GM15510 (cell line): ENCODE measurements around the gene CBX4.

ENCODE experiments used
- POLR2A ChIP-seq: IDR thresholded peaks from 3 replicates; pipeline ENCODE4 v1.6.1; 2011; ENCODE audit warnings: borderline replicate concordance; ENCODE audit not compliant: insufficient read length; ENCODE audit errors: extremely low read depth

The CBX4 gene

DNA sequence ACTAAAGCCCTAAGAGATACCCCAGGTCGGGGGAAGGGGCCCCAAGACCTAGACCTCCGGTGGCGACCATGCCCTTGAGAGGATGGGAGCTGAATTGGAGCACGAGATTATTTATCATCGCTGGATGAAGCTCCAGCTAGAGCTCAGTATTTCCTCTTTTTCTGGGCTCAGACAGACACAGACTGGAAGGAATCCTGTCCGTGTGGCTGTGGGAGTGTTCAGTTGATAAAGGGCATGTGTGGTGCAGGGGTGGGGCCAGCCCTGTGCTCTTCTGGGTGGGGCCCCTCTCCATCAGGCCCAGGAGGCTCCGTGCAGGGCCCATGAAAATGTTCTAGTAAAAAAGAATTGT is 6.3 kb upstream of the CBX4 start:
- TF ChIP-seq POLR2A: no peak

DNA sequence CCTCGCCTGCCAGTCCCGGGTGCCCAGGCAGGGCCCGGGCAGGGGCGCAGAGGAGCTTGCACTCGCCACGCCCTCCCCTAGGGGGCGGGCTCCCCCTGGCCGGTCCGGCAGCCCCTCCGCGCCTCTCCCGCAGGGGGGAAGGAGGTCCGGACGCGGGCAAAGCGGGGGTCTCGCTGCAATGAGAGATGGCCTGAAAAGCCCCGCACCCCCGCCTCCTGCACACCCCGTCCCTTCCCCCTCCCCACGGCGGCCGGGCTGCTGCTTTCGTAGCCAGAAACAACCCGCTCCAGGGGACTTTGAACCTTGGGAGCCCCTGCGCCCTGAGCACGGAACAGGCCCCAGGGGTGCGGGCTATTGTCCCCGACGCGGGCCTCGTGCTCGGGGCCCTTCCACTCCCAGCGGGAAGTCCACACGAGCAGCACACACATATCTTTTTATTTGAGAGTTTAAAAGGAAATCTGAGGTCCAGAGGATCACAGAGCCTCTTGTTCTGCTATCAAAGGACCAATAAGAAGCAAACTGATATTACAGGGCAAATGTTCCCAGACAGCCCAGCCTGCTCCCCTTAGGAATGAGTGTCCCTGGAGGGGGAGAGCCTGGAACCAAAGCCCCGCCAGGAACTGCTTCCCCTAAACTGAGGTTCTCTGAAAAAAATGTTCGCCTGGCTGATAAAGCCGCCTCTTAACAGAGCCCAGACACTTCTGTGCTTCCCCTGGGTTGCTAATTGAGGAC is 5.8 kb upstream of the CBX4 start:
- TF ChIP-seq POLR2A: no peak

DNA sequence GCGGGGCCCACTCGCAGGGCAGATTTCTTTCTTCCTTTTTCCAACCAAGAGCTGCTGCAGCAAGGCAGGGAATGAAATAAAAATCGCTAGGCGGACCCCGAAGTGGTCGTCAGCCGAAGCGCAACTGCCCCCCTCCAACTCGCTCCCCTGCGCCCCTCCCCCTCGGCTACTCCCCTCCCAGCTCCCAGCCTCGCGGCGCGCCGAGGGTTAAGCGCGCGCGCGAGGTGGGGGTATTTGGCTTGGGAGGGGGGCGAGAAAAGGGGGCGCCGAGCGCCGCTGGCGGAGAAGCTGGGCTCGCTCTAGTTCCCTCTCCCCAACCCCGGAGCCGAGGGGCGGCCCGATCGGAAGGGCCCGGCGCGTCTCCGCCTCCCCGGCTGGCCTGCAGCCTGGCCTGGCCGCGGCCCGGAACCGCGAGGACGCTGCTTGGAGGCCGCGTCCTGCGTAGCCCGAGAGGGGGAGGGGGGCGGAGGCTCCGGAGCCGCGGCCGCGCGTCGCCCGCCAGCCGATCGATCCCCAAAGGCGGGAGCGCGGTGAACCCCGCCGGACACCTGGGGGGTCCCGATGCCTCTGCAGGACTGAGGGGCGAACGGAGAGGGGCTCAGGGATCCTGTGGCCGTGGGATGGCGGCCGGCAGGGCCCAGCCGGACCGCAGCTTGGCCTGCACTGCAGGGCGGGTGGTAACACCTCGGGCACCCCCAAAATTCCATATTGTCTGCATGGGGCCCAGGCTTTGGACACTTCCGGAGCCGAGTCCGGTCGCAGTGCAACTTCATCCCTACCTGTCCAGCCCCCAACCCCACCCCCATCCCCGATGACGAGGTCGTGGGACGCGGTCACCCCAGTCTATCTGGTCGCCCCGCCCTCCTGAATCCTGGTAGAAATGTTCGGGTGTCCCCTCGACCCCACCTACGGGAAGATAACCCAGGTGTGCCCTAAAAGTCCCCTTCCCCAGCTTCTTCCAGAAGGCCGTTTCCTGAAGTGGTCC is 4.9 kb upstream of the CBX4 start:
- TF ChIP-seq POLR2A: no peak

DNA sequence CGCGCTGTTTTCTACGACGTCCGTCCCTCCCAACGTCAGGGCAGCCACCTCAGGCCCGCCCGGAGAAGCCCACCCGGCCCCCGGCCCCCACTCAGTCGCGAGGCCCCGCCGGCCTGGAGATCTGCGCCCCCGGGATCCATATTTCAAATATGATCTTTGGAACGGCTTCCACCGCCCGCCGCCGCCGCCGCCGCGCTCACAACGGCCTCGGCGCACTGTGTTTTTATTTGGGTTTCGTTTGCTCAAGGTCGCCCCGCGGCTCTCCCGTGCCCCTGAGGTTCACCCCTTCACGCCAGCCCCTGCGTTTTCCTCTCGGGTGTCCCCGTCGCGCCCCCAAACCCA is 4.2 kb upstream of the CBX4 start:
- TF ChIP-seq POLR2A: no peak

DNA sequence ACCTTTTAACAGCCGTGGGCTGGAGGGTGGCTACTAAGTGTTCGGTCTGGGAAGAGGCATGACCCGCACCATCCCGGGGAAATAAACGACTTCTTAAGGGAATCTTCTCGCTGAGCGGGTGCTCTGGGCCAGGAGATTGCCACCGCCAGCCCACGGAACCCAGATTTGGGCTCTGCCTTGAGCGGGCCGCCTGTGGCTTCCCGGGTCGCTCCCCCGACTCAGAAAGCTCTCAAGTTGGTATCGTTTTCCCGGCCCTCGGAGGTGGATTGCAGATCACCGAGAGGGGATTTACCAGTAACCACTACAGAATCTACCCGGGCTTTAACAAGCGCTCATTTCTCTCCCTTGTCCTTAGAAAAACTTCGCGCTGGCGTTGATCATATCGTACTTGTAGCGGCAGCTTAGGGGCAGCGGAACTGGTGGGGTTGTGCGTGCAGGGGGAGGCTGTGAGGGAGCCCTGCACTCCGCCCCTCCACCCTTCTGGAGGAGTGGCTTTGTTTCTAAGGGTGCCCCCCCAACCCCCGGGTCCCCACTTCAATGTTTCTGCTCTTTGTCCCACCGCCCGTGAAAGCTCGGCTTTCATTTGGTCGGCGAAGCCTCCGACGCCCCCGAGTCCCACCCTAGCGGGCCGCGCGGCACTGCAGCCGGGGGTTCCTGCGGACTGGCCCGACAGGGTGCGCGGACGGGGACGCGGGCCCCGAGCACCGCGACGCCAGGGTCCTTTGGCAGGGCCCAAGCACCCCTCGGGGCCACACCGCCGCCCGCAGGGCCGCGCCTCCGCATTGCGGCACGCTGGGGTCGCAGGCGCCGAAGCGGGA is 3.6 kb upstream of the CBX4 start:
- TF ChIP-seq POLR2A: no peak

DNA sequence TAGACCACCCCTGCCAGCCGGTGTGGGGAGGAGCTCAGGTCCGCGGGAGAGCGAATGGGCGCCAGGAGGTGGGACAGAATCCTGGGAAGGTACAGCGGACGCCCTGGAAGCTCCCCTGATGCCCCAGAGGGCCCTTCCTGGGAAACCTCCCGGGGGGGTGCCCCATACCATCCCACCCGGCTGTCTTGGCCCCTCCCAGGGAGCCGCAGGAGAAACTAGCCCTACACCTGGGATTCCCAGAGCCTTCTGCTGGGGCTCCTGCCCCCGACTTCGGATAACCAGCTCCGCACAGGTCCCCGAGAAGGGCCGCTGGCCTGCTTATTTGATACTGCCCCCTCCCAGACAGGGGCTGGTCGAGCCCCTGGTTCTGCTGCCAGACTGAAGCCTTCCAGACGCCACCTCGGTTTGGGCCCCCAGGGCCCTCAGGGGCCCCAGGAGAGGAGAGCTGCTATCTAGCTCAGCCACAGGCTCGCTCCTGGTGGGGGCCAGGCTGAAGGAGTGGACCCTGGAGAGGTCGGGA is 3.0 kb upstream of the CBX4 start:
- TF ChIP-seq POLR2A: no peak

DNA sequence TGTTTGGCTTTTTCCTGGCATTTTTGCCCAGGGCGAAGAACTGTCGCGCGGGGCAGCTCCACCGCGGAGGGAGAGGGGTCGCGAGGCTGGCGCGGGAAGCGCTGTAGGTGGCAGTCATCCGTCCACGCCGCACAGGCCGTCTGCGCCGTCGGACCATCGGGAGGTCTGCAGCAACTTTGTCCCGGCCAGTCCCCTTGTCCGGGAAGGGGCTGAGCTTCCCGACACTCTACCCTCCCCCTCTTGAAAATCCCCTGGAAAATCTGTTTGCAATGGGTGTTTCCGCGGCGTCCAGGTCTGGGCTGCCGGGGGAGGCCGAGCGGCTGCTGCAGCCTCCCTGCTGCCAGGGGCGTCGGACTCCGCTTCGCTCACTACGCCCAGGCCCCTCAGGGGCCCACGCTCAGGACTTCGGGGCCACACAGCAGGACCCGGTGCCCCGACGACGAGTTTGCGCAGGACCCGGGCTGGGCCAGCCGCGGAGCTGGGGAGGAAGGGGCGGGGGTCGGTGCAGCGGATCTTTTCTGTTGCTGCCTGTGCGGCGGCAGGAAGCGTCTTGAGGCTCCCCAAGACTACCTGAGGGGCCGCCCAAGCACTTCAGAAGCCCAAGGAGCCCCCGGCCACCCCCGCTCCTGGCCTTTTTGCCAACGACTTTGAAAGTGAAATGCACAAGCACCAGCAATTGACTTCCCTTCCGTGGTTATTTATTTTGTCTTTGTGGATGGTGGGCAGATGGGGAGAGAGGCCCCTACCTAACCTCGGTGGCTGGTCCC is 2.3 kb upstream of the CBX4 start:
- no peak for TF ChIP-seq POLR2A

DNA sequence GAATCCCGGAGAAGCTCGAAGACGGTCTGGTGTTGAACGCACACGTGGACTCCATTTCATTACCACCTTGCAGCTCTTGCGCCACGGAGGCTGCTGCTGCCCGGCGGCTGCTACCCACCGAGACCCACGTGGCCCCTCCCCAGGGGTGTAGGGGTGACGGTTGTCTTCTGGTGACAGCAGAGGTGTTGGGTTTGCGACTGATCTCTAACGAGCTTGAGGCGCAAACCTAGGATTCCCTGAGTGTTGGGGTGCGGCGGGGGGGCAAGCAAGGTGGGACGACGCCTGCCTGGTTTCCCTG is 1.7 kb upstream of the CBX4 start:
- TF ChIP-seq POLR2A: no peak

DNA sequence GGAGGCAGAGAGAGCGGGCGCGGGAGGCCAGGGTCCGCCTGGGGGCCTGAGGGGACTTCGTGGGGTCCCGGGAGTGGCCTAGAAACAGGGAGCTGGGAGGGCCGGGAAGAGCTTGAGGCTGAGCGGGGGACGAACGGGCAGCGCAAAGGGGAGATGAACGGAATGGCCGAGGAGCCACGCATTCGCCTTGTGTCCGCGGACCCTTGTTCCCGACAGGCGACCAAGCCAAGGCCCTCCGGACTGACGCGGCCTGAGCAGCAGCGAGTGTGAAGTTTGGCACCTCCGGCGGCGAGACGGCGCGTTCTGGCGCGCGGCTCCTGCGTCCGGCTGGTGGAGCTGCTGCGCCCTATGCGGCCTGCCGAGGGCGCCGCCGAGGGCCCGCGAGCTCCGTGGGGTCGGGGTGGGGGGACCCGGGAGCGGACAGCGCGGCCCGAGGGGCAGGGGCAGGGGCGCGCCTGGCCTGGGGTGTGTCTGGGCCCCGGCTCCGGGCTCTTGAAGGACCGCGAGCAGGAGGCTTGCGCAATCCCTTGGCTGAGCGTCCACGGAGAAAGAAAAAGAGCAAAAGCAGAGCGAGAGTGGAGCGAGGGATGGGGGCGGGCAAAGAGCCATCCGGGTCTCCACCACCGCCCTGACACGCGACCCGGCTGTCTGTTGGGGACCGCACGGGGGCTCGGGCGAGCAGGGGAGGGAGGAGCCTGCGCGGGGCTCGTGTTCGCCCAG is 1.2 kb upstream of the CBX4 start:
- TF ChIP-seq POLR2A: no peak

DNA sequence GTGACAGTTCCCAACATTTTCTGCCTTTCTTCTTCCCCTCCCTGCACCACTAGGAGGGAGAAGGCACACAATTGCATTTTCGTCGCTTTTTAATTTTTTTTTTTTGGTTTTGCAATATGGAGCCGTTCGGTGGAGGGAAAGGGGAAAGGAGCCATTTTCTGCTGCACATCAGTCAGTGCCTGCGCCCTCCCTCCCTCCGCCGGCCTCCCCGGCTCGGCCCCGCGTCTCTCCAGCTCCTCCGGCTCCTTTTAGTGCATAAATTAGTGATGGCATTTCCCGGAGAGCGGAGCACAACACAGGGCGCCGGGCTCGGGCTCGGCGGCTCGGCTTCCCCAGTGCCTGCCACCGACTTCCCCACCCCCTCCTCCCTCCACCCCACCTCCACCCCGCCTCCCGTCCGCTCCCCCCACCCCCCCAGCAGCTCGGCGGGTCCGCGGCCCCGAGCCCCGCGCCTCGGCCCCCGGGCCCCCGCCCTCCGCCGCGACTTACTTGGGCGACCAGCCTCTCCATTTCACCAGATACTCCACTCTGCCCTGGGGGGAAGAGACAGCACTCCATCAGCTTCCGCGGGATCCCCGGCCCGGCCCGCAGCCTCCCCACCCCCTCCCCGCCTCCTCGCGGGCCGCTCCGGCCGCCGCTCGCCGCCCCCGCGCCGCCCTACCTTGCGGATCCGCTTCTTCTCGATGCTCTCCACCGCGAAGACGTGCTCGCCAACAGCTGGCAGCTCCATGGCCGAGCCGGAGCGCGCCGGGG is 542 bp downstream of the CBX4 start:
- no peak for TF ChIP-seq POLR2A

DNA sequence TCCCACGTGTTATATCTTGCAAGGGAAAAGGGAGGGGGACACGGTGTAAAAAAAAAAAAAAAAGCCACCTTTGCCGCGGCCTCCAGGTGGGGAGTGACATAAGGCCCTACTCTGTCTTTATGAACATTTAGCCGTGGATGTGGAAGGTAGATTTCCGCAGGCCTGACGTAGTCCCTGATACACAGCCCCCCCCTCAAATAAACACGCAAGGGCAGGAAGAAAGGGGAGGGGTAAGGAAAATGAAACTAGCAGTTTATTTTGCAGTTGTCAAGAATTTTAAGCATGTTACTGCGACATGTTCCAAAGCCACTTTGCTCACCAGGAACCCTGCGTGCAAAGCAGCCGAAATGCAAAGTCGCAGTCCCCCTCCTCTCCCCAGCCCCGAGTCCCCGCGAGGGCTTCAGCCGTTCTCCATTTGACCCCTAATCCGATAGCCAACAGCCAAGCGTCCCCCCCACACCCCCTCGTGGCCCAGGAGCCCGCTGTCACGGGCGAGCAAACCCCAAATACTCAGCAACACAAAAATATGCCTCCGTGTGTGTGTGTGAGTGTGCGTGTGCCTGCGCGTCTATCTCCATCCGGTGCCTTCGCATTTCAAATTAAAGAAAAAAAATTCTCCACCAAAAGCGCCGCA is 1.2 kb downstream of the CBX4 start:
- no peak for TF ChIP-seq POLR2A

DNA sequence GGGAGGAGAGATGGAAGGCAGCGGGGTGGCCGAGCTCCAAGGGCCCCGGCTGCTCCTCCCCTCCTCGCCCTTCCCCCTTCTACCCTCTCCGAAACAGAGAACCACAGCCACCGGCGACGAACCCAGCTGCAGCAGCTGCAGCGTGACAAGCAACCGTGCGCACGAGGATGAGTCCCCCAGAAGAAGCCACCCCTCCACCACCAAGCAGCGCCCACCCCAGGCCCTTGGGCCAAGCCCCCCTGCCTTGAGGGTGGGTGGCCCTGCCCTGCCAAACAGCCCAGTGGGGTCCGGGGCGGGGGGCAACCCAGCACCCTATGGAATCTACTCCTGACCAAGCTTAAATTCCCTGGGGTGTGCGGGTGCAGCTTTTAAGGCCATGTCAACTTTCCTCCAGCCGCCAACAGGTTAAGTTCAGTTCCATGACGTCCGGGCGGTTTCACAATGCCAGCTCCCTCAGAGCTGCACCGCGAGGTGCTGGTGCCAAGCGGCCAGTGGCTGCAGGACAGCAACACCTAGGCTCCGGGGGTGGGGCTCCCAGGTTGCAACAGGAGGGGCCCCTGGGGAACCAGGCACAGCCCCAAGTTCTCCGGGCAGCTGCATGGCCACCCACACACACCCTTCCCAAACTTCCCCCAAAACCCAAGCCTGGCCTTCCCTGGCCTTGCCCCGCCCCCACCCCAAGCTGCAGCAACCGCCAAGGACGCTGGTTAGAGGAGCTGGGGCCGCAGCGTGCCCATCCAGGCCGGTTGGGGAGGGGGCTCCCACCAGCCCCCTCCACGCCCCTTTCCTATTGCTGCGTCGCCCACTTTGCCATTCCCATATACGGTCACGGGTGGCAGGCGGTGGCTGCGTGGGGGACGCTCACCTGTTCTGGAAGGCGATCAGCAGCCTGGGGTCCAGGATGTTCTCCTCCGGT is 2.0 kb downstream of the CBX4 start:
- no peak for TF ChIP-seq POLR2A

DNA sequence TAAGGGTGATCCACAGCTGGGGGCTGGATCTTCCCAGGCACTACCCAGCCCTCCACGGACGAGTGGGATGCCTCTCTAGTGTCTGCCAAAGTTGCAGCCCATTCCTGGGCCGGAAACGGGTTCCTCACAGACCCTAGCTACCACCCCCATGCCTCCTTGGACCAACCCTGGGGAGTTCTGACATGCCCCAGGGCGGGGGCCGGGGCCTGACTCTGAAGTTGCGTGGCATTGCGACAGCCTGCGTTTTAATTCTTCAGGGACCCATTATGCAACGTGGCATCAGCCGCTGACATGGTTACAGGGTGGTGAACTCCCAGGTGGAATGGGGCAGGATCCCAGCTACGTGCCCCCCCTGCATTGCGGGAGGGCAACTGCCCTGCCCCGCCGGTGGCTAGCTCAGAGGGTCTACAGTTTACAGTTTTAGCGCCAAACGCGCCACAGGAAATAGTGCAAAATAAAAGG is 2.7 kb downstream of the CBX4 start:
- TF ChIP-seq POLR2A: no peak
